Activated T-cell treated with anti-CD3 and anti-CD28 coated beads for 48 hours (primary cell): ENCODE data around the gene NRP1.

Source experiments
- DNase-seq: peaks from one replicate; pipeline ENCODE4 v3.0.0-alpha.2; 2020; ENCODE audit warnings: low read depth

The NRP1 gene

GRCh38 chr10:33183655-33184054, 150.8 kb downstream of the NRP1 start:
- DNase-seq = no peak

- DNase-seq = no peak
Measured at GRCh38 chr10:33180921-33181320, 153.5 kb downstream of the NRP1 start.

- no peak for DNase-seq
Measured at GRCh38 chr10:33180390-33180789, 154.1 kb downstream of the NRP1 start.

GRCh38 chr10:33179067-33179466, 155.4 kb downstream of the NRP1 start:
- DNase-seq = no peak

- DNase-seq = no peak
Measured at GRCh38 chr10:33178026-33178755, 156.3 kb downstream of the NRP1 start.

- DNase-seq = no peak
Measured at GRCh38 chr10:33176688-33177087, 157.8 kb downstream of the NRP1 start.

GRCh38 chr10:33174674-33175434, 159.6 kb downstream of the NRP1 start:
- DNase-seq = no peak

GRCh38 chr10:33165911-33166310, 168.6 kb downstream of the NRP1 start:
- no peak for DNase-seq

GRCh38 chr10:33164060-33164709, 170.3 kb downstream of the NRP1 start:
- no peak for DNase-seq

- no peak for DNase-seq
Measured at GRCh38 chr10:33162248-33162575, 172.3 kb downstream of the NRP1 start.

- DNase-seq = no peak
Measured at GRCh38 chr10:33161550-33162247, 172.8 kb downstream of the NRP1 start.

- DNase-seq = no peak
Measured at GRCh38 chr10:33160151-33160550, 174.3 kb downstream of the NRP1 start.

- DNase-seq = no peak
Measured at GRCh38 chr10:33157103-33157502, 177.4 kb downstream of the NRP1 start.

- DNase-seq = no peak
Measured at GRCh38 chr10:33155720-33156638, 178.5 kb downstream of the NRP1 start.

GRCh38 chr10:33154590-33154989, 179.9 kb downstream of the NRP1 start:
- no peak for DNase-seq

- DNase-seq = no peak
Measured at GRCh38 chr10:33153968-33154327, 180.5 kb downstream of the NRP1 start.

- DNase-seq = no peak
Measured at GRCh38 chr10:33153251-33153967, 181.1 kb downstream of the NRP1 start.

- no peak for DNase-seq
Measured at GRCh38 chr10:33152750-33153149, 181.7 kb downstream of the NRP1 start.

GRCh38 chr10:33152146-33152545, 182.3 kb downstream of the NRP1 start:
- DNase-seq = no peak

GRCh38 chr10:33151344-33151864, 183.1 kb downstream of the NRP1 start:
- DNase-seq = no peak

GRCh38 chr10:33150889-33151288, 183.6 kb downstream of the NRP1 start:
- DNase-seq = no peak
